ENCODE results near the gene TRIM7.

TRIM7 gene

GRCh38 chr5:181166812-181167733 lies 37.9 kb downstream of the TRIM7 start:
- 70% methylated on average over 1 of the region's 6 CpGs for WGBS

GRCh38 chr5:181164076-181164952 lies 40.7 kb downstream of the TRIM7 start:
- Histone ChIP-seq H3K36me3 (ENCODE audit: control insufficient read depth in 1 of 2, insufficient read depth in 2 of 2, low read depth in 1 of 2, low read length in 2 of 2) (no peaks in the 10 kb centered on the region), H3K9me3 (ENCODE audit: control insufficient read depth, low read length) (no peaks in the 10 kb centered on the region), H2BK15ac (ENCODE audit: low read depth, poor library complexity, severe bottlenecking) (no peak overlapping the region), H2BK5ac (ENCODE audit: low read depth, low read length, poor library complexity, severe bottlenecking) (no peak overlapping the region), H3K79me1 (replicated peaks; ENCODE audit: low read length, poor library complexity, severe bottlenecking) (no peaks in the 10 kb centered on the region), H3K18ac (ENCODE audit: low read depth in 1 of 2, low read length in 2 of 2) (no peak overlapping the region), H2BK120ac (ENCODE audit: low read depth, low read length) (no peak overlapping the region), H2AK5ac (ENCODE audit: low read length, severe bottlenecking) (no peak overlapping the region), H2BK12ac (ENCODE audit: low read length in 2 of 2) (no peak overlapping the region), H4K8ac (ENCODE audit: low read length) (no peak overlapping the region), H2AFZ (ENCODE audit: low read depth, low read length) (no peak overlapping the region), H3K4me3 (ENCODE audit: insufficient read depth in 1 of 2, low read depth in 1 of 2, low read length in 2 of 2) (peak overlapping the region in 1 of 2 experiments; percentile 55), H3K4me2 (ENCODE audit: low read length, poor library complexity, severe bottlenecking) (no peak overlapping the region), H3K23ac (ENCODE audit: low read length in 2 of 2) (no peak overlapping the region), H4K91ac (ENCODE audit: low read length) (no peak overlapping the region), H3K4ac (ENCODE audit: low read depth in 1 of 2, low read length in 2 of 2) (no peak overlapping the region), H3K4me1 (ENCODE audit: control insufficient read depth, insufficient read depth, low read depth, low read length) (peaks cover 18% of the 10 kb centered on the region), H3K9ac (ENCODE audit: low read length) (no peak overlapping the region), H3K27ac (ENCODE audit: low read length, poor library complexity, severe bottlenecking) (no peak overlapping the region), H3K27me3 (ENCODE audit: control insufficient read depth in 1 of 2, insufficient read depth in 1 of 2, low read length in 2 of 2) (peaks cover 5 to 10% of the 10 kb centered on the region in 2 experiments), H3K14ac (ENCODE audit: low read length in 2 of 2) (no peak overlapping the region)
- WGBS = 39% methylated on average over 51 of the region's 52 CpGs
- peak; percentile 36 for DNase-seq

More at GRCh38 chr5:181166812-181167733, 37.9 kb downstream of the TRIM7 start:
- no peak overlapping the region for H2BK12ac ChIP-seq (ENCODE audit: low read length in 2 of 2)
- no peak overlapping the region for H3K14ac ChIP-seq (ENCODE audit: low read length in 2 of 2)
- H3K36me3 ChIP-seq (ENCODE audit: control insufficient read depth in 1 of 2, insufficient read depth in 2 of 2, low read depth in 1 of 2, low read length in 2 of 2) = no peaks in the 10 kb centered on the region
- H3K23ac ChIP-seq (ENCODE audit: low read length in 2 of 2) = no peak overlapping the region
- no peak overlapping the region for H4K8ac ChIP-seq (ENCODE audit: low read length)
- H4K91ac ChIP-seq (ENCODE audit: low read length) = no peak overlapping the region
- no peaks in the 10 kb centered on the region for H3K9me3 ChIP-seq (ENCODE audit: control insufficient read depth, low read length)
- no peak overlapping the region for H3K4me2 ChIP-seq (ENCODE audit: low read length, poor library complexity, severe bottlenecking)
- H3K9ac ChIP-seq (ENCODE audit: low read length) = no peak overlapping the region
- H2AK5ac ChIP-seq (ENCODE audit: low read length, severe bottlenecking) = no peak overlapping the region
- no peaks in the 10 kb centered on the region for H3K79me1 ChIP-seq (replicated peaks; ENCODE audit: low read length, poor library complexity, severe bottlenecking)
- no peak overlapping the region for H2BK5ac ChIP-seq (ENCODE audit: low read depth, low read length, poor library complexity, severe bottlenecking)
- no peak overlapping the region for H3K4ac ChIP-seq (ENCODE audit: low read depth in 1 of 2, low read length in 2 of 2)
- DNase-seq = peak; percentile 37
- H3K27ac ChIP-seq (ENCODE audit: low read length, poor library complexity, severe bottlenecking) = no peak overlapping the region
- H3K4me3 ChIP-seq (ENCODE audit: insufficient read depth in 1 of 2, low read depth in 1 of 2, low read length in 2 of 2) = no peak overlapping the region
- H2BK120ac ChIP-seq (ENCODE audit: low read depth, low read length) = no peak overlapping the region
- peaks cover 16% of the 10 kb centered on the region for H3K4me1 ChIP-seq (ENCODE audit: control insufficient read depth, insufficient read depth, low read depth, low read length)
- peaks cover 5 to 16% of the 10 kb centered on the region in 2 experiments for H3K27me3 ChIP-seq (ENCODE audit: control insufficient read depth in 1 of 2, insufficient read depth in 1 of 2, low read length in 2 of 2)
- H3K18ac ChIP-seq (ENCODE audit: low read depth in 1 of 2, low read length in 2 of 2) = no peak overlapping the region
- no peak overlapping the region for H2BK15ac ChIP-seq (ENCODE audit: low read depth, poor library complexity, severe bottlenecking)
- no peak overlapping the region for H2AFZ ChIP-seq (ENCODE audit: low read depth, low read length)

- H3K79me1 ChIP-seq (replicated peaks; ENCODE audit: low read length, poor library complexity, severe bottlenecking) = no peaks in the 10 kb centered on the region
- H3K36me3 ChIP-seq (ENCODE audit: control insufficient read depth in 1 of 2, insufficient read depth in 2 of 2, low read depth in 1 of 2, low read length in 2 of 2) = no peaks in the 10 kb centered on the region
- WGBS = 17% methylated on average over 11 of the region's 16 CpGs
Measured at GRCh38 chr5:181163487-181164075, 41.4 kb downstream of the TRIM7 start.

More at GRCh38 chr5:181163487-181164075, 41.4 kb downstream of the TRIM7 start:
- no peaks in the 10 kb centered on the region for H3K9me3 ChIP-seq (ENCODE audit: control insufficient read depth, low read length)
- H4K91ac ChIP-seq (ENCODE audit: low read length) = no peak overlapping the region
- peak; percentile 23 for DNase-seq
- H3K4me2 ChIP-seq (ENCODE audit: low read length, poor library complexity, severe bottlenecking) = no peak overlapping the region
- H3K4ac ChIP-seq (ENCODE audit: low read depth in 1 of 2, low read length in 2 of 2) = no peak overlapping the region
- H3K23ac ChIP-seq (ENCODE audit: low read length in 2 of 2) = no peak overlapping the region
- H3K27me3 ChIP-seq (ENCODE audit: control insufficient read depth in 1 of 2, insufficient read depth in 1 of 2, low read length in 2 of 2) = peaks cover 3 to 4% of the 10 kb centered on the region in 2 experiments
- H3K18ac ChIP-seq (ENCODE audit: low read depth in 1 of 2, low read length in 2 of 2) = no peak overlapping the region
- no peak overlapping the region for H2BK12ac ChIP-seq (ENCODE audit: low read length in 2 of 2)
- H2BK120ac ChIP-seq (ENCODE audit: low read depth, low read length) = no peak overlapping the region
- H3K4me3 ChIP-seq (ENCODE audit: insufficient read depth in 1 of 2, low read depth in 1 of 2, low read length in 2 of 2) = peak overlapping the region in 1 of 2 experiments; percentile 27
- no peak overlapping the region for H2AFZ ChIP-seq (ENCODE audit: low read depth, low read length)
- no peak overlapping the region for H3K9ac ChIP-seq (ENCODE audit: low read length)
- H4K8ac ChIP-seq (ENCODE audit: low read length) = no peak overlapping the region
- H2BK5ac ChIP-seq (ENCODE audit: low read depth, low read length, poor library complexity, severe bottlenecking) = no peak overlapping the region
- no peak overlapping the region for H2BK15ac ChIP-seq (ENCODE audit: low read depth, poor library complexity, severe bottlenecking)
- H3K4me1 ChIP-seq (ENCODE audit: control insufficient read depth, insufficient read depth, low read depth, low read length) = peaks cover 18% of the 10 kb centered on the region
- H3K27ac ChIP-seq (ENCODE audit: low read length, poor library complexity, severe bottlenecking) = no peak overlapping the region
- H2AK5ac ChIP-seq (ENCODE audit: low read length, severe bottlenecking) = no peak overlapping the region
- no peak overlapping the region for H3K14ac ChIP-seq (ENCODE audit: low read length in 2 of 2)
